ENCODE measurements around the gene KNCN. TPM values are rescaled to one million over a fixed set of nuclear protein-coding genes. Genes with fewer than 3 reads are reported as not detected.

Gene KNCN
- polyA plus RNA-seq, 1 experiment: not detected

DNA sequence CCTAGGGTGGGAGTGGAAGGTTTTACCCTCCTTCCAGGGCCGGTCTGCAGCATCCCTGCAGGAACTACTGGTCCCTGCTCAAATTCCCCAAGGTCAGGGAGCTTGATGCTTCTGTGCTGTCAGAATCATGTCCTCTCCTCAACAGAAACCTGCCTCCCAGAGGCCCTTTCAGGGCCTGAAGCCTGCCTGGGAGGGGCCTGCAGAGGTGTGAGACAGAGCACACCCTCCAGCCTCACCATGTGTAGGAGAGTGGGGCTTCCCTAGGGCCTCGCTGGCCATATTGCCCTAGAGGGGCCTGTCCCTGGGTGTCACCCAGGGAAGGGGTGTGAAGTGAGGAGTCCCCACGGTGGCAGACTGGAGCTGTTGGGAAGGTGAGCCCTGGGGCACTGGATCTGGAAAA lies 21.1 kb downstream of the KNCN start:
- no peak overlapping the region for H3K4me3 ChIP-seq (ENCODE audit: low read depth, low read length)
- CTCF ChIA-PET: interaction anchor here (1.0 to 6.5 kb wide), 11 partner anchors 9 to 195 kb away, joined by 3 to 159 read pairs (median 10); no protein-coding TSS in a partner anchor
- H3K27ac ChIP-seq (ENCODE audit: low read depth, low read length): no peak overlapping the region
- peaks cover 65% of the 10 kb centered on the region for H3K27me3 ChIP-seq (ENCODE audit: control insufficient read depth, insufficient read depth, low read length)
- POLR2A ChIA-PET: no interaction called here
- no peak for DNase-seq (ENCODE audit: low read depth, low spot score)
- TF ChIP-seq, protein P1, sequence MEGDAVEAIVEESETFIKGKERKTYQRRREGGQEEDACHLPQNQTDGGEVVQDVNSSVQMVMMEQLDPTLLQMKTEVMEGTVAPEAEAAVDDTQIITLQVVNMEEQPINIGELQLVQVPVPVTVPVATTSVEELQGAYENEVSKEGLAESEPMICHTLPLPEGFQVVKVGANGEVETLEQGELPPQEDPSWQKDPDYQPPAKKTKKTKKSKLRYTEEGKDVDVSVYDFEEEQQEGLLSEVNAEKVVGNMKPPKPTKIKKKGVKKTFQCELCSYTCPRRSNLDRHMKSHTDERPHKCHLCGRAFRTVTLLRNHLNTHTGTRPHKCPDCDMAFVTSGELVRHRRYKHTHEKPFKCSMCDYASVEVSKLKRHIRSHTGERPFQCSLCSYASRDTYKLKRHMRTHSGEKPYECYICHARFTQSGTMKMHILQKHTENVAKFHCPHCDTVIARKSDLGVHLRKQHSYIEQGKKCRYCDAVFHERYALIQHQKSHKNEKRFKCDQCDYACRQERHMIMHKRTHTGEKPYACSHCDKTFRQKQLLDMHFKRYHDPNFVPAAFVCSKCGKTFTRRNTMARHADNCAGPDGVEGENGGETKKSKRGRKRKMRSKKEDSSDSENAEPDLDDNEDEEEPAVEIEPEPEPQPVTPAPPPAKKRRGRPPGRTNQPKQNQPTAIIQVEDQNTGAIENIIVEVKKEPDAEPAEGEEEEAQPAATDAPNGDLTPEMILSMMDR (IDR thresholded peaks at IDR 0.05; ENCODE audit: low read depth, low read length): no peak
- H3K9me3 ChIP-seq (ENCODE audit: control insufficient read depth, insufficient read depth, low read length): no peaks in the 10 kb centered on the region

DNA sequence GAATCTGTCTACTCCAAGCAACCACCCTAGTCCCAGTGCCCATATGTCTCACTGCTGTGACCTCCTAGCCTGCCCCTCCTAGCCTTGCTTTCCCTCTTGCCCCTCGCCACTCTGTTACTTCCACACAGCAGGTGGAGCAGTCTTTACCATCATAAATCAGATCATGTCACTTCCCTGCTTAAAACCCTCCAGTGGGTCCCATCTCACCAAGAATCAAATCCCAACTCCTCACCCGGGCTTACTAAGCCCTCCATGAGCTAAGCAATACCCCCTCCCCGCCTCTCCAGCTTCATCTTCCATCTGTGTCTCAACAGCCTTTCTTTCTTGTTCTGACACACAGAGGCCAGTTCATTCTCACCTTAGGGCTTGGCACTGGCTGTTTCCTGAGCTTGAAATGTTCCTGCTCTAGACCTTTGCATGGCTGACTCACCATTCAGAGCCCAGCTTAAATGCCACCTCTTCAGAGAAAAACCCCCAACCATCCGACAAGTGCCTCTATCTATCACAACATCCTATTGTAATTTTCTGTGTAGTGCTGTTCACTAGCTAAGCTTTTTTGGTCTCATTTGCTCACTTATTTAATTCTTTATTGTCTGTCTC lies 22.3 kb downstream of the KNCN start:
- no peak for DNase-seq (ENCODE audit: low read depth, low spot score)

DNA sequence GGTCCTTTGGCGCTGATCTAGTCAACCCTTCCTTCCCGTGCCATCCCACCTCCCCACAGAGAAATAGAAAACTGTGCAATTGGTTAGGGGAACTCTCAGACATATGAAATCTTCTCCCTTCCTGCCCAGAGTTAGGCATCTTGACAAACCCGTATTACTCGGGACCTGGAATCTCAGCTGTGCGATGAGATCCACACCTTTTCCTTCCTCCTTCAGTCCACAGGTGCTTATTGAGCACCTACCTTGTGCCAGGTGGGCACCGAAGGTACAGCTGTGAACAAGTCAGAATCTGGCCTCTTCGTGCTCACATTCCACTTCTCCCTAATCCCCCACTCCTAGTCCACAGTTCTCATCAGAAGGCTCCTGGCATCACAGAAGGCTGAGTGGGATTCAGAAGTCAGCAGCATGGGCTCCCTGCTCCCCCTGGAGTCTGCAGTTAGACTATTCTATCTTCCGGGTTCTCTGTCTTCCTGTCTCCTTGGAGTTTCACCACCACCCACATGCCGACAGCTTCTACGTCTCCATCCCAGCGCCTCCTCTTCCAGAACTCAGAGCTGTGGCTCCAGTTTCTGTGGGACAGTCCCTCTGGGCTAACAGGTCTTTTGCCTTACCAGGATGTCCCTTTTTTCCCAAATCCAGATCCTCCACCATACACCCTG lies 23.0 kb downstream of the KNCN start:
- POLR2A ChIA-PET: no interaction called here
- no peak for DNase-seq (ENCODE audit: low read depth, low spot score)

More for the DNA sequence above, 22.3 kb downstream of the KNCN start:
- H3K4me3 ChIP-seq (ENCODE audit: low read depth, low read length): no peak overlapping the region
- ChIA-PET POLR2A (interaction anchor here (0.7 kb wide), 1 partner anchor 122 kb away, joined by 8 read pairs; no protein-coding TSS in a partner anchor), CTCF (interaction anchor here (0.6 to 6.5 kb wide), 26 partner anchors 9 to 1223 kb away, joined by 3 to 159 read pairs (median 7); no protein-coding TSS in a partner anchor)
- TF ChIP-seq, protein P1 (IDR thresholded peaks at IDR 0.05; ENCODE audit: low read depth, low read length): no peak
- peaks cover 70% of the 10 kb centered on the region for H3K27me3 ChIP-seq (ENCODE audit: control insufficient read depth, insufficient read depth, low read length)
- H3K27ac ChIP-seq (ENCODE audit: low read depth, low read length): no peak overlapping the region
- H3K9me3 ChIP-seq (ENCODE audit: control insufficient read depth, insufficient read depth, low read length): no peaks in the 10 kb centered on the region

DNA sequence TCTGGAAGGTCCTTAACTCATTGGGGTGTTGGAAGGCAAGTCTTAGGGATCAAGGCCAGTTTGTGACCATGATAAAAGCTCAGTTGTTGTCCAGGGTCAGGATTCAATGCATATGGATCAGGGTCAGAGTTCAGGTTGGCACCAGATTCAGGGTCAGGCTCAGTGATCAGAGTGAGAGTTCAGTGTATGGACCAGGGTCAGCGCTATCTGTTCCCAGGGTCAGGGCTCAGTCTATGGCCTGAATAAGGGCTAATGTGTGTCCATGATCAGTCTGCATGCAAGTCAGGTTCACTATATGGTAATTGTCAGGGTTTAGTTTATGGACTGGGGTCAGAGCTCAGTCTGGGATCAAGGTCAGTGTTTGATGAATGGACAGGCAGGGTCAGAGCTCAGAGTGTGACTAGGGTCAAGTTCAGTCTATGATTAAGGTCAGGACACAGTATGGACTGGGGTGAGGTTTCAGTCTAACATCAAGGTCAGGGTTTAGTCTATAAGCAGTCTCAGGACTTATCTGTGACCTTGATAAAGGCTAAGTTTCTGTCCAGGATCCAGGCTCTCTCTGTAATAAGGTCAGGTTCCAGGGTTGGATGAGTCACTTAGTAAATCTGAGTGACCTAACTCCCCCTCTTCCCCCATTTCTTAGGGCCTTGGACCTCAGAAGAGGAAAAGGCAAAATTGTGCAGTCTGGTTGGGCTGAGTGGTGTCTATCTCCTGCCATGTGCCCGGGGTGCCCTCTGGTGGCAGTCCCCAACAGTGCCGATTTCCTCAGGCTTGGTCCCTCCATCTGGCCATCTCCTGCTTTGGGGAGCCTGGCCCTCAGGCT lies 23.8 kb downstream of the KNCN start:
- Histone ChIP-seq H3K4me3 (ENCODE audit: low read depth, low read length) (no peak overlapping the region), H3K9me3 (ENCODE audit: control insufficient read depth, insufficient read depth, low read length) (no peaks in the 10 kb centered on the region), H3K27me3 (ENCODE audit: control insufficient read depth, insufficient read depth, low read length) (peaks cover 63% of the 10 kb centered on the region), H3K27ac (ENCODE audit: low read depth, low read length) (no peak overlapping the region)
- TF ChIP-seq, protein P1 (IDR thresholded peaks at IDR 0.05; ENCODE audit: low read depth, low read length): peak; percentile 92
- DNase-seq (ENCODE audit: low read depth, low spot score): no peak
- POLR2A ChIA-PET: no interaction called here
- CTCF ChIA-PET: interaction anchor here (0.6 to 6.5 kb wide), 26 partner anchors 9 to 198 kb away, joined by 3 to 159 read pairs (median 5); no protein-coding TSS in a partner anchor

More for the DNA sequence above, 23.0 kb downstream of the KNCN start:
- Histone ChIP-seq H3K27me3 (ENCODE audit: control insufficient read depth, insufficient read depth, low read length) (peaks cover 64% of the 10 kb centered on the region), H3K4me3 (ENCODE audit: low read depth, low read length) (no peak overlapping the region), H3K27ac (ENCODE audit: low read depth, low read length) (no peak overlapping the region), H3K9me3 (ENCODE audit: control insufficient read depth, insufficient read depth, low read length) (no peaks in the 10 kb centered on the region)
- TF ChIP-seq, protein P1 (IDR thresholded peaks at IDR 0.05; ENCODE audit: low read depth, low read length): peak; percentile 40
- CTCF ChIA-PET: interaction anchor here (0.7 to 6.5 kb wide), 30 partner anchors 9 to 197 kb away, joined by 3 to 159 read pairs (median 6); no protein-coding TSS in a partner anchor

Data from AG04450 (cell line).